B cell (primary cell): Measurements from ENCODE around the gene CSNK2A2. TPM values are rescaled to one million over a fixed set of nuclear protein-coding genes. Genes with fewer than 3 reads are reported as not detected.

Experiments
- ATAC-seq: fragments of 200-7000 bp; cut with Tn5 transposase; one replicate; pipeline ENCODE4 v1.10.0; 2021; ENCODE audit warnings: low read depth, mild to moderate bottlenecking, moderate number of reproducible peaks, moderate library complexity
- CTCF ChIA-PET: fragments of 350-600 bp; sonication (Branson Sonifier 250); formaldehyde crosslinking; loops from one replicate; lab custom pipeline; 2021; ENCODE audit warnings: antibody characterized with exemption, inconsistent platforms; lab: Charles Lee
- POLR2A ChIA-PET: fragments of 350-600 bp; sonication (Branson Sonifier 250); formaldehyde crosslinking; loops from one replicate; lab custom pipeline; 2021; ENCODE audit warnings: antibody characterized with exemption; lab: Charles Lee
- DNase-seq: peaks from one replicate; pipeline ENCODE4 v3.0.0; 2013
- H2AFZ ChIP-seq: 2 replicates; pipeline ENCODE4 v1.6.1; 2012; ENCODE audit warnings: mild to moderate bottlenecking, low read depth, low read length; ENCODE audit not compliant: insufficient read depth, poor library complexity, severe bottlenecking
- H3K27ac ChIP-seq, 2 donors: 1 replicate in 1 of 2; 2 replicates in 1 of 2; pipeline ENCODE4 v1.5.1; 2012 to 2013; ENCODE audit warnings: low read length in 2 of 2, mild to moderate bottlenecking in 2 of 2, moderate library complexity in 1 of 2
- H3K27me3 ChIP-seq, 4 experiments: fragments of 200-600 bp in 1 of 4; sonication (generic) in 1 of 4; replicated peaks in 1 of 4; 1 replicate in 2 of 4; 2 replicates in 2 of 4; pipeline versions ENCODE4 v1.6.1 to v1.7.0; 2013 to 2016; ENCODE audit warnings: low read length in 3 of 4, mild to moderate bottlenecking in 2 of 4, mixed read lengths in 1 of 4, moderate library complexity in 1 of 4; ENCODE audit not compliant: insufficient read depth in 4 of 4, control insufficient read depth in 3 of 4; ENCODE audit errors: control extremely low read depth in 1 of 4
- H3K36me3 ChIP-seq, 2 experiments: replicated peaks in 1 of 2; 1 replicate in 1 of 2; 2 replicates in 1 of 2; pipeline versions ENCODE4 v1.6.1 to v1.7.1; 2013; ENCODE audit warnings: low read length in 1 of 2; ENCODE audit not compliant: insufficient read depth in 2 of 2, control insufficient read depth in 1 of 2; ENCODE audit errors: control extremely low read depth in 1 of 2, extremely low read depth in 1 of 2
- H3K4me1 ChIP-seq, 2 donors: fragments of 200-600 bp in 1 of 2; sonication (generic) in 1 of 2; 1 replicate in 1 of 2; 2 replicates in 1 of 2; pipeline versions ENCODE4 v1.5.1 to v1.6.1; 2013 to 2017; ENCODE audit warnings: low read length in 2 of 2; ENCODE audit not compliant: control insufficient read depth in 2 of 2, insufficient read depth in 2 of 2
- H3K4me2 ChIP-seq: replicated peaks from 2 replicates; pipeline ENCODE3; 2012; ENCODE audit warnings: mild to moderate bottlenecking, low read depth, low read length; ENCODE audit not compliant: poor library complexity, severe bottlenecking
- H3K4me3 ChIP-seq, 5 experiments: fragments of 200-600 bp in 1 of 5; sonication (generic) in 1 of 5; 1 replicate in 3 of 5; 2 replicates in 2 of 5; pipeline versions ENCODE4 v1.5.1 to v1.7.0; 2011 to 2016; ENCODE audit warnings: low read length in 4 of 5, mild to moderate bottlenecking in 4 of 5, low read depth in 2 of 5, control low read depth in 1 of 5, moderate library complexity in 1 of 5; ENCODE audit not compliant: insufficient read depth in 1 of 5; ENCODE audit errors: control extremely low read depth in 1 of 5, extremely low read depth in 1 of 5
- H3K79me2 ChIP-seq: fragments of 200-600 bp; sonication (generic); one replicate; pipeline ENCODE4 v1.6.0; 2016; ENCODE audit warnings: low read length; ENCODE audit not compliant: control insufficient read depth, insufficient read depth
- H3K9ac ChIP-seq: fragments of 200-600 bp; sonication (generic); 2 replicates; pipeline ENCODE4 v1.6.1; 2017; ENCODE audit warnings: mild to moderate bottlenecking, low read length, moderate library complexity
- H3K9me3 ChIP-seq, 3 donors: one replicate each; pipeline versions ENCODE4 v1.6.1 to v1.7.1; 2013; ENCODE audit warnings: low read length in 2 of 3; ENCODE audit not compliant: control insufficient read depth in 2 of 3, insufficient read depth in 1 of 3; ENCODE audit errors: control extremely low read depth in 1 of 3
- H4K20me1 ChIP-seq: 2 replicates; pipeline ENCODE4 v1.6.0; 2012; ENCODE audit warnings: mild to moderate bottlenecking, low read length; ENCODE audit not compliant: insufficient read depth, control insufficient read depth, poor library complexity, severe bottlenecking
- H3K27ac Mint-ChIP-seq: one replicate; pipeline ENCODE4 v1.8.0; 2021; ENCODE audit warnings: mixed read lengths
- H3K27me3 Mint-ChIP-seq: one replicate; pipeline ENCODE4 v1.8.0; 2021; ENCODE audit warnings: mixed read lengths
- H3K4me1 Mint-ChIP-seq: one replicate; pipeline ENCODE4 v1.8.0; 2021; ENCODE audit warnings: mixed read lengths
- H3K4me3 Mint-ChIP-seq: one replicate; pipeline ENCODE4 v1.8.0; 2021; ENCODE audit warnings: mixed read lengths
- H3K9me3 Mint-ChIP-seq: one replicate; pipeline ENCODE4 v1.8.0; 2022; ENCODE audit warnings: mixed read lengths; ENCODE audit not compliant: insufficient read depth
- CTCF ChIP-seq: fragments of 200-600 bp; IDR thresholded peaks from one replicate; pipeline ENCODE4 v1.8.0; 2022; ENCODE audit warnings: antibody characterized with exemption, mild to moderate bottlenecking
- EZH2 ChIP-seq: IDR thresholded peaks from 2 replicates; pipeline ENCODE4 v1.6.1; 2012; ENCODE audit warnings: borderline replicate concordance, low read depth, mild to moderate bottlenecking, moderate library complexity, low read length; ENCODE audit not compliant: insufficient read depth, poor library complexity, severe bottlenecking
- WGBS: methylation state at CpG from one replicate; pipeline ENCODE4 v1.1.5; 2013; ENCODE audit warnings: missing lambda C conversion rate; ENCODE audit not compliant: insufficient coverage; 5-methylcytosine and 5-hydroxymethylcytosine counted together
- intact Hi-C: fragments of 100-400 bp; cut with micrococcal nuclease; formaldehyde crosslinking; loops from one replicate; pipeline ENCODE4 v1.10.0; 2022
- polyA plus RNA-seq: library from polyadenylated mRNA; depleted of rRNA; stranded (reverse); fragments of >200 nt; gene quantifications from 2 replicates; pipeline ENCODE4 v1.2.3, GENCODE V29; 2012
- total RNA-seq, 2 donors: library from RNA; stranded (reverse); fragments of 120-200 nt in 1 of 2; gene quantifications; 1 replicate in 1 of 2; 2 replicates in 1 of 2; pipeline versions ENCODE4 v1.2.3 to v1.2.4, GENCODE V29; 2013 to 2022

Gene CSNK2A2
- total and polyA plus RNA-seq, 2 donors (not counting 1 experiment from before 2014, with no cell fraction given): 21.3 to 69.4 TPM

- H3K79me2 ChIP-seq: no peaks in the 10 kb centered on the region
- H3K4me3 ChIP-seq: no peak overlapping the region
- H3K36me3 ChIP-seq: no peaks in the 10 kb centered on the region
- intact Hi-C loops: no loop called here
- ATAC-seq: no peak
- Mint-ChIP-seq H3K27ac (no peak overlapping the region), H3K9me3 (no peaks in the 10 kb centered on the region), H3K4me3 (no peak overlapping the region), H3K27me3 (peaks cover 17% of the 10 kb centered on the region), H3K4me1 (no peaks in the 10 kb centered on the region)
- 100% methylated on average over 1 of the region's 3 CpGs for WGBS
- H3K9ac ChIP-seq: no peak overlapping the region
- CTCF ChIA-PET: no interaction called here
- no peaks in the 10 kb centered on the region for H3K4me1 ChIP-seq
- no peak for TF ChIP-seq EZH2
- TF ChIP-seq CTCF: no peak
- POLR2A ChIA-PET: no interaction called here
- H3K4me2 ChIP-seq: no peak overlapping the region
- H2AFZ ChIP-seq: no peak overlapping the region
- DNase-seq: no peak
- H4K20me1 ChIP-seq: no peaks in the 10 kb centered on the region
- H3K27me3 ChIP-seq: no peaks in the 10 kb centered on the region
- H3K9me3 ChIP-seq: no peaks in the 10 kb centered on the region
- no peak overlapping the region for H3K27ac ChIP-seq
These were observed 28.9 kb upstream of the CSNK2A2 start for GRCh38 chr16:58226790-58227189.

DNA sequence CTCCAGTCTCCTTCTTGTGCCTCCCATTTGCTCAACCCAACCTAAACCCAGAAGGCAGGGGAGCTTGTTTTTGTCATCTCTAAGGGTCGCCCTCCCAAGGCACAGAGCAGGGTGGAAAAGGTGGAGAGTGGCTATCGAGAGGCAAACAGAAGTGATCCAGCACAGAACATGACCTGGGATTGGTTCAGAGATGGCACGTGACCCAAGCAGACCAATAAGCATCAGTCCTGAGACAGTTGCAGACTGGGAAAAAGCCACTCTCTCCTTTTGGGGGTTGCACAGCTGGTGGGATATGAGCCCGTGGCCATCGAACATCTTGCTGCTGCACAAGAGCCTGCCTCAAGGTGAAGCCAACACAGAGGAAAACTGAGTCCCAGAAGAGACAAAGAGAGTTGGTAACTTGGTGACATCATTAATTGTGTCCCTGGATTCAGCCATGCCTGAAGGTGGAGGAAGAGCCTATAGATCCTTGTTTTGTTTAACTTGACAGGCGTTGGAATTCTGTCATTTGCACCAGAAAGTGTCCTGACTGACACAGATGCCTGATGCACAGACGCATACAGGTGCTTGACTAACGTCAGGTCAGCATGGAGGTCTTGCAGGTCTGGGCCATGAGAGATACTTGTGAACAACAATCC lies 28.2 kb upstream of the CSNK2A2 start:
- no peaks in the 10 kb centered on the region for H3K9me3 Mint-ChIP-seq
- 96% methylated on average over 8 of the region's 8 CpGs for WGBS

More for the DNA sequence above, 28.2 kb upstream of the CSNK2A2 start:
- TF ChIP-seq EZH2 (no peak), CTCF (no peak)
- no peaks in the 10 kb centered on the region for H4K20me1 ChIP-seq
- ATAC-seq (no peak), DNase-seq (no peak)
- no peaks in the 10 kb centered on the region for H3K9me3 ChIP-seq
- CTCF ChIA-PET: no interaction called here
- H3K4me2 ChIP-seq: no peak overlapping the region
- no peaks in the 10 kb centered on the region for H3K79me2 ChIP-seq
- H3K27ac ChIP-seq: no peak overlapping the region
- intact Hi-C loops: no loop called here
- Mint-ChIP-seq H3K27ac (no peak overlapping the region), H3K4me1 (no peaks in the 10 kb centered on the region), H3K27me3 (peaks cover 17% of the 10 kb centered on the region), H3K4me3 (no peak overlapping the region)
- H3K4me3 ChIP-seq: no peak overlapping the region
- no peak overlapping the region for H3K9ac ChIP-seq
- H3K27me3 ChIP-seq: no peaks in the 10 kb centered on the region
- H3K36me3 ChIP-seq: no peaks in the 10 kb centered on the region
- POLR2A ChIA-PET: no interaction called here
- H3K4me1 ChIP-seq: no peaks in the 10 kb centered on the region
- H2AFZ ChIP-seq: no peak overlapping the region
